ENCODE measurements around the gene COL9A3.

The COL9A3 gene

DNA sequence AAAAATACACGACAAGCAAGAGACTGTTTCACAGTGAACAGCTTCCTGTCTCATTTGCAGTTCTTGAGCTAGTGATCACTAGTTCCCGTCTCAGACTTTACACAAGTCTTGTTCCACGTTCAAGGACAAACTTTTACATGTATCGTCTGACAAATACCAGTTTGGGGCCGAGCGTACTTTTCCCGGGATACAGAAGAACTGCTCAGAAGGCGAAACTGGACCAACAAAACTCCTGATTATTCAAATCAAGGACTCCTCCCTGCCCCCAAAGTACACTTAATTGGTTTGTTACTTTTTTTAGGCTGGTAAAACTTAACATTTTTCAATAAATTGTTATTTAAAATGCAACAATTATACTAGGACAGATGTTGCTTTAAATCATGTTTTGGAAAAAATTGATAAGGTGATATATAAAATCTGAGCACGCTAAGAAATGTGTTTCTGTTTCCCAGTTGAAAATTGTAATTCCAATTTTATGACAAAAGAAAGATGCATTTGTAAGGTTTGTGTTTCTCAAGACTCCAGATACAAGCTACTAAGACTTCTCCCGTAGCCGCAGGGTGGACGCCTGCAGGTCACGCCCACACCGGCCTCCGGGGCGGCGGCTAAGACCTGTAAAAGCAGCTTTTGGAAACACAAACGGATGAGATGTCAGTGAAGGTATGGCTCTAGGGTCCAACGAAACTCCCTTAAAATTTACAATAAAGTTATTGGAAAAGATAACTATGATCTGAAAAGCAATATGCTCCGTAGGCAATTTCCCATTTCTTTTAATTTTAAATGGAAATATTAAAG, 61.6 kb downstream of the COL9A3 start:
- TF ChIP-seq CTCF (IDR thresholded peaks at IDR 0.05; ENCODE audit: low read depth, low read length) = no peak
- TF ChIP-seq EZH2phosphoT487 (IDR thresholded peaks at IDR 0.05; ENCODE audit: low read depth) = no peak
- no peaks in the 10 kb centered on the region for H3K79me2 ChIP-seq (ENCODE audit: low read length)
- H4K20me1 ChIP-seq (ENCODE audit: insufficient read depth, low read length) = no peaks in the 10 kb centered on the region
- peak overlapping the region; percentile 24 for H3K27ac ChIP-seq (ENCODE audit: low read length)
- H3K9me3 ChIP-seq (ENCODE audit: insufficient read depth, low read length) = no peaks in the 10 kb centered on the region
- H3K9ac ChIP-seq (ENCODE audit: low read length) = no peak overlapping the region
- no peak overlapping the region for H2AFZ ChIP-seq (ENCODE audit: low read depth, low read length)
- H3K27me3 ChIP-seq (ENCODE audit: low read depth, low read length) = no peaks in the 10 kb centered on the region
- H3K4me3 ChIP-seq (ENCODE audit: low read length) = no peak overlapping the region
- no peak overlapping the region for H3K4me2 ChIP-seq (ENCODE audit: low read length)
- peaks cover 16% of the 10 kb centered on the region for H3K4me1 ChIP-seq (ENCODE audit: low read length)
- peaks cover 10% of the 10 kb centered on the region for H3K36me3 ChIP-seq (replicated peaks; ENCODE audit: low read depth, low read length)

GRCh38 chr20:62879275-62880146, 62.7 kb downstream of the COL9A3 start:
- H3K27me3 ChIP-seq (ENCODE audit: low read depth, low read length) = no peaks in the 10 kb centered on the region
- H3K9me3 ChIP-seq (ENCODE audit: insufficient read depth, low read length) = no peaks in the 10 kb centered on the region
- 0 out of 2 replicates have a peak, but pooled peaks cover 4% of the 10 kb centered on the region for H3K79me2 ChIP-seq (ENCODE audit: low read length)
- H3K36me3 ChIP-seq (replicated peaks; ENCODE audit: low read depth, low read length) = peaks cover 16% of the 10 kb centered on the region
- H2AFZ ChIP-seq (ENCODE audit: low read depth, low read length) = no peak overlapping the region
- TF ChIP-seq EZH2phosphoT487 (IDR thresholded peaks at IDR 0.05; ENCODE audit: low read depth) = no peak
- no peak for TF ChIP-seq CTCF (IDR thresholded peaks at IDR 0.05; ENCODE audit: low read depth, low read length)
- H3K4me1 ChIP-seq (ENCODE audit: low read length) = peaks cover 10% of the 10 kb centered on the region
- no peak overlapping the region for H3K4me3 ChIP-seq (ENCODE audit: low read length)
- no peak overlapping the region for H3K27ac ChIP-seq (ENCODE audit: low read length)
- H3K9ac ChIP-seq (ENCODE audit: low read length) = no peak overlapping the region
- no peak overlapping the region for H3K4me2 ChIP-seq (ENCODE audit: low read length)
- H4K20me1 ChIP-seq (ENCODE audit: insufficient read depth, low read length) = no peaks in the 10 kb centered on the region

DNA sequence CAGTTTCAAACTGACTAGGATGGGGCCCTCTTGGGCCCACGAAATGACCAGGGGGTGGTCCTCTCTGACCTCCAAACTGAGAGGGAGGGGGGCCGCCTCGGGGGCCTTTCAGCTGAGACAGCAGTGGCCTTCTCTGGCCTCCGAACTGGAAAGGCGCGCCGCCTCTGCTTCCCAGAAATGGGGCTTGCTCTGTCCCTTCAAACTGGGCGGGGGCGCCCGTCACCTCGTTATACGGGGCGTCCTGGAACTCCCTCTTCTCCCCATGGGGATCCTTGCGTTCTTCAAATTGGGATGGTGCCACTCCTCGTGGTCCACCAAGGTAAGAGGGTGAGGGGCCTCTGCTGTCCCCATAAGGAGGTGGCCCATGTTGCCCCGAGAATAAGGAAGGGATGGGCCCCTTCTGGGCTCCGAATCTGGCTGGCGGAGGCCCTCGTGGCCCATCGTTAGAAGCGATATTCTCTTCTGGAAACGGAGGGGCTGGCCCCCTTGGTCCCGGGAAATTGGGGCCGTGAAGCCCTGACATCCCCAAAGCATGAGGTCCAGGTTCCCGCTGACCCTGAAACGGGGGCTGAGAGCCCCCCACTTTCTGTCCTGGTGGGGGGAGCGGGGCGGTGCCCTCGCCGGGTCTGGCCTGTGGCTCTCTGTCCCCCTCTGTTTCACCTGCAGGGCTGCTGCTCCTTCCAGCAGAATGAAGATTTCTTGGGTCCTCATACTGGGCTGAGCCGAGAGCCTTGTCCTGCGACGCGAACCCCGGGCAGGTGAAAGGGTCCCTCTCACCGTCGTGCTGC, 63.5 kb downstream of the COL9A3 start:
- no peak overlapping the region for H3K4me3 ChIP-seq (ENCODE audit: low read length)
- no peak overlapping the region for H2AFZ ChIP-seq (ENCODE audit: low read depth, low read length)
- no peak overlapping the region for H3K27ac ChIP-seq (ENCODE audit: low read length)
- no peaks in the 10 kb centered on the region for H3K27me3 ChIP-seq (ENCODE audit: low read depth, low read length)
- peaks cover 14% of the 10 kb centered on the region for H3K4me1 ChIP-seq (ENCODE audit: low read length)
- no peak overlapping the region for H3K4me2 ChIP-seq (ENCODE audit: low read length)
- H3K36me3 ChIP-seq (replicated peaks; ENCODE audit: low read depth, low read length) = peaks cover 24% of the 10 kb centered on the region
- no peak overlapping the region for H3K9ac ChIP-seq (ENCODE audit: low read length)
- no peaks in the 10 kb centered on the region for H4K20me1 ChIP-seq (ENCODE audit: insufficient read depth, low read length)
- H3K9me3 ChIP-seq (ENCODE audit: insufficient read depth, low read length) = no peaks in the 10 kb centered on the region
- TF ChIP-seq EZH2phosphoT487 (IDR thresholded peaks at IDR 0.05; ENCODE audit: low read depth) = no peak
- no peak for TF ChIP-seq CTCF (IDR thresholded peaks at IDR 0.05; ENCODE audit: low read depth, low read length)
- H3K79me2 ChIP-seq (ENCODE audit: low read length) = 0 out of 2 replicates have a peak, but pooled peaks cover 5% of the 10 kb centered on the region

Data from OCI-LY3 (cell line).